Thyroid gland (tissue), 4 donors: ENCODE data around the gene PCNT.

ENCODE experiments used
- CTCF ChIP-seq, 6 experiments: fragments of 200-600 bp in 3 of 6; fragments of 450-650 bp in 3 of 6; sonication (generic) in 3 of 6; IDR thresholded peaks; one replicate each; pipeline ENCODE4 v1.5.1; 2016 to 2019; ENCODE audit warnings: antibody characterized with exemption in 6 of 6, mild to moderate bottlenecking in 2 of 6, inconsistent platforms in 1 of 6, moderate library complexity in 1 of 6
- POLR2A ChIP-seq, 2 donors: fragments of 450-650 bp; IDR thresholded peaks; one replicate each; pipeline ENCODE4 v1.6.1; 2017; ENCODE audit warnings: antibody characterized with exemption in 2 of 2, mild to moderate bottlenecking in 2 of 2, moderate library complexity in 1 of 2

GRCh38 chr21:46345861-46346260, 21.9 kb downstream of the PCNT start:
- TF ChIP-seq CTCF (IDR thresholded peaks at IDR 0.05) (no peak), POLR2A (IDR thresholded peaks at IDR 0.05) (no peak)
